Mesendoderm (in vitro differentiated cells): ENCODE data around the gene COX7A2.

Experiments
- DNase-seq: peaks from one replicate; pipeline ENCODE4 v3.0.0; 2013
- H2AK5ac ChIP-seq: 2 replicates; pipeline ENCODE4 v1.6.1; 2013; ENCODE audit warnings: low read length, inconsistent platforms
- H2BK120ac ChIP-seq: 2 replicates; pipeline ENCODE4 v1.6.1; 2013; ENCODE audit warnings: low read depth, mild to moderate bottlenecking, low read length, moderate library complexity, mixed read lengths
- H2BK15ac ChIP-seq: replicated peaks from 2 replicates; pipeline ENCODE4 v1.6.1; 2013; ENCODE audit warnings: low read depth, mild to moderate bottlenecking, moderate library complexity
- H2BK5ac ChIP-seq: 2 replicates; pipeline ENCODE4 v1.6.1; 2013; ENCODE audit warnings: low read length, inconsistent platforms
- H3K18ac ChIP-seq: 2 replicates; pipeline ENCODE4 v1.6.1; 2013; ENCODE audit warnings: mild to moderate bottlenecking, low read length, mixed read lengths
- H3K23ac ChIP-seq: one replicate; pipeline ENCODE4 v1.6.1; 2013; ENCODE audit warnings: low read length
- H3K27ac ChIP-seq: 2 replicates; pipeline ENCODE4 v1.5.1; 2013; ENCODE audit warnings: low read depth, mild to moderate bottlenecking, inconsistent platforms, low read length, moderate library complexity
- H3K27me3 ChIP-seq: 2 replicates; pipeline ENCODE4 v1.6.1; 2013; ENCODE audit warnings: low read length, control low read depth, mild to moderate bottlenecking, inconsistent platforms; ENCODE audit not compliant: insufficient read depth, poor library complexity
- H3K36me3 ChIP-seq: 2 replicates; pipeline ENCODE4 v1.6.1; 2013; ENCODE audit warnings: low read length, inconsistent platforms; ENCODE audit not compliant: control insufficient read depth, insufficient read depth
- H3K4ac ChIP-seq: one replicate; pipeline ENCODE4 v1.6.1; 2013; ENCODE audit warnings: low read depth, mild to moderate bottlenecking, low read length, moderate library complexity
- H3K4me1 ChIP-seq: 2 replicates; pipeline ENCODE4 v1.6.1; 2013; ENCODE audit warnings: low read depth, low read length, inconsistent platforms; ENCODE audit not compliant: control insufficient read depth
- H3K4me2 ChIP-seq: 2 replicates; pipeline ENCODE4 v1.6.1; 2013; ENCODE audit warnings: low read length
- H3K4me3 ChIP-seq: 2 replicates; pipeline ENCODE4 v1.5.1; 2013; ENCODE audit warnings: mild to moderate bottlenecking, low read length
- H3K56ac ChIP-seq: one replicate; pipeline ENCODE4 v1.6.1; 2013; ENCODE audit warnings: low read length
- H3K79me1 ChIP-seq: 2 replicates; pipeline ENCODE4 v1.6.1; 2013; ENCODE audit warnings: low read length, inconsistent platforms
- H3K79me2 ChIP-seq: 2 replicates; pipeline ENCODE4 v1.6.1; 2013; ENCODE audit warnings: mild to moderate bottlenecking, low read length; ENCODE audit not compliant: control insufficient read depth, insufficient read depth
- H3K9ac ChIP-seq: 2 replicates; pipeline ENCODE4 v1.6.1; 2013; ENCODE audit warnings: low read length, inconsistent platforms
- H4K5ac ChIP-seq: one replicate; pipeline ENCODE4 v1.6.1; 2013; ENCODE audit warnings: low read length
- H4K8ac ChIP-seq: one replicate; pipeline ENCODE4 v1.6.1; 2013; ENCODE audit warnings: low read depth, mild to moderate bottlenecking, control low read depth, low read length, moderate library complexity
- WGBS: extraction: QIAGEN DNeasy Blood & Tissue Kit; methylation state at CpG from one replicate; pipeline ENCODE4 v1.1.7; 2013; ENCODE audit warnings: low lambda C conversion rate, missing lambda C conversion rate; ENCODE audit not compliant: insufficient coverage; ENCODE audit errors: extremely low coverage; 5-methylcytosine and 5-hydroxymethylcytosine counted together

COX7A2 gene

GRCh38 chr6:75283907-75284631 is 40.5 kb upstream of the COX7A2 start:
- Histone ChIP-seq H2AK5ac (no peak overlapping the region), H4K8ac (no peak overlapping the region), H4K5ac (no peak overlapping the region), H2BK120ac (no peak overlapping the region), H3K27me3 (no peaks in the 10 kb centered on the region), H3K4me1 (peaks cover 2% of the 10 kb centered on the region), H3K23ac (peak overlapping the region; percentile 80), H3K36me3 (no peaks in the 10 kb centered on the region), H2BK15ac (no peak overlapping the region), H3K27ac (peak overlapping the region; percentile 53), H2BK5ac (no peak overlapping the region), H3K18ac (no peak overlapping the region), H3K4me3 (peak overlapping the region; percentile 98), H3K4me2 (peak overlapping the region; percentile 73), H3K56ac (peak overlapping the region; percentile 99), H3K4ac (no peak overlapping the region), H3K79me2 (peaks cover 23% of the 10 kb centered on the region), H3K9ac (peak overlapping the region; percentile 92), H3K79me1 (peaks cover 1% of the 10 kb centered on the region)
- no CpG with 5 or more reads among the region's 36 CpGs for WGBS
- DNase-seq, result peak; percentile 73

- WGBS, result no CpG with 5 or more reads among the region's 2 CpGs
- Histone ChIP-seq H3K79me2 (peaks cover 30% of the 10 kb centered on the region), H3K79me1 (peaks cover 1% of the 10 kb centered on the region), H2BK15ac (no peak overlapping the region), H3K27me3 (no peaks in the 10 kb centered on the region), H3K4me2 (peak overlapping the region; percentile 66), H3K9ac (peak overlapping the region; percentile 48), H3K36me3 (no peaks in the 10 kb centered on the region), H3K4me1 (peaks cover 2% of the 10 kb centered on the region), H4K8ac (no peak overlapping the region), H3K56ac (peak overlapping the region; percentile 49), H3K27ac (no peak overlapping the region), H2BK120ac (no peak overlapping the region), H2AK5ac (no peak overlapping the region), H2BK5ac (no peak overlapping the region), H3K18ac (no peak overlapping the region), H3K4ac (no peak overlapping the region), H3K23ac (no peak overlapping the region), H4K5ac (no peak overlapping the region), H3K4me3 (no peak overlapping the region)
- DNase-seq, result peak; percentile 40
Measured at GRCh38 chr6:75282706-75283105, 39.1 kb upstream of the COX7A2 start.

- Histone ChIP-seq H2BK120ac (no peak overlapping the region), H4K5ac (no peak overlapping the region), H3K27ac (no peak overlapping the region), H3K79me1 (peaks cover 3% of the 10 kb centered on the region), H3K18ac (no peak overlapping the region), H3K4me2 (no peak overlapping the region), H2BK15ac (no peak overlapping the region), H4K8ac (no peak overlapping the region), H2AK5ac (no peak overlapping the region), H3K79me2 (peaks cover 36% of the 10 kb centered on the region), H3K56ac (no peak overlapping the region), H3K4ac (no peak overlapping the region), H3K4me3 (no peak overlapping the region), H3K27me3 (no peaks in the 10 kb centered on the region), H2BK5ac (no peak overlapping the region), H3K23ac (no peak overlapping the region), H3K4me1 (peaks cover 2% of the 10 kb centered on the region), H3K9ac (no peak overlapping the region), H3K36me3 (no peaks in the 10 kb centered on the region)
- no peak for DNase-seq
Measured at GRCh38 chr6:75281653-75282052, 38.1 kb upstream of the COX7A2 start.

- Histone ChIP-seq H3K56ac (no peak overlapping the region), H3K4me3 (no peak overlapping the region), H3K18ac (no peak overlapping the region), H3K23ac (no peak overlapping the region), H3K4me1 (peaks cover 2% of the 10 kb centered on the region), H2BK5ac (no peak overlapping the region), H2BK15ac (no peak overlapping the region), H3K27ac (no peak overlapping the region), H2AK5ac (no peak overlapping the region), H2BK120ac (no peak overlapping the region), H3K79me1 (peaks cover 6% of the 10 kb centered on the region), H3K4me2 (no peak overlapping the region), H3K4ac (no peak overlapping the region), H4K5ac (no peak overlapping the region), H3K27me3 (no peaks in the 10 kb centered on the region), H3K9ac (no peak overlapping the region), H3K79me2 (peaks cover 46% of the 10 kb centered on the region), H4K8ac (no peak overlapping the region), H3K36me3 (no peaks in the 10 kb centered on the region)
- WGBS, result 100% methylated on average over 1 of the region's 4 CpGs
- no peak for DNase-seq
Measured at GRCh38 chr6:75280131-75280855, 36.7 kb upstream of the COX7A2 start.

GRCh38 chr6:75279418-75279817 is 35.8 kb upstream of the COX7A2 start:
- peaks cover 6% of the 10 kb centered on the region for H3K79me1 ChIP-seq
- H4K8ac ChIP-seq, result no peak overlapping the region
- H3K27ac ChIP-seq, result no peak overlapping the region
- H3K36me3 ChIP-seq, result no peaks in the 10 kb centered on the region
- H3K4me3 ChIP-seq, result no peak overlapping the region
- H3K4ac ChIP-seq, result no peak overlapping the region
- H2AK5ac ChIP-seq, result no peak overlapping the region
- no peak overlapping the region for H3K23ac ChIP-seq
- no peak overlapping the region for H2BK120ac ChIP-seq
- no peak overlapping the region for H3K18ac ChIP-seq
- no peak overlapping the region for H3K56ac ChIP-seq
- H3K79me2 ChIP-seq, result peaks cover 51% of the 10 kb centered on the region
- peaks cover 2% of the 10 kb centered on the region for H3K4me1 ChIP-seq
- H3K4me2 ChIP-seq, result no peak overlapping the region
- no peaks in the 10 kb centered on the region for H3K27me3 ChIP-seq
- DNase-seq, result no peak
- WGBS, result no CpG with 5 or more reads among the region's 2 CpGs
- H4K5ac ChIP-seq, result no peak overlapping the region
- no peak overlapping the region for H3K9ac ChIP-seq
- H2BK15ac ChIP-seq, result no peak overlapping the region
- H2BK5ac ChIP-seq, result no peak overlapping the region
